Kidney epithelial cell (primary cell): ENCODE results near the gene CNGB1. TPM values are rescaled to one million over a fixed set of nuclear protein-coding genes. Genes with fewer than 3 reads are reported as not detected.

Experiments
- DNase-seq: peaks from one replicate; pipeline ENCODE4 v3.0.0-alpha.2; 2010; ENCODE audit warnings: low read depth
- H3K27me3 ChIP-seq: 2 replicates; pipeline ENCODE4 v1.6.0; 2011; ENCODE audit warnings: low read length; ENCODE audit not compliant: control insufficient read depth, insufficient read depth
- H3K36me3 ChIP-seq: 2 replicates; pipeline ENCODE4 v1.5.1; 2011; ENCODE audit warnings: low read length; ENCODE audit not compliant: control insufficient read depth, insufficient read depth
- H3K4me3 ChIP-seq: 2 replicates; pipeline ENCODE4 v1.5.1; 2011; ENCODE audit warnings: low read depth, mild to moderate bottlenecking, control low read depth, low read length
- CTCF ChIP-seq: IDR thresholded peaks from 2 replicates; pipeline ENCODE4 v1.5.1; 2011; ENCODE audit warnings: mild to moderate bottlenecking, moderate library complexity, low read length, control low read depth, inconsistent platforms; ENCODE audit not compliant: insufficient read depth, poor library complexity, severe bottlenecking
- total RNA-seq: library from RNA; depleted of rRNA; stranded (reverse); fragments of >200 nt; gene quantifications from 2 replicates; pipeline ENCODE4 v1.2.3, GENCODE V29; 2015

The CNGB1 gene
- total RNA-seq, 1 donor from 2014 or later = not detected

- no peak for TF ChIP-seq CTCF
Measured at GRCh38 chr16:57889960-57890751, 80.8 kb downstream of the CNGB1 start.

GRCh38 chr16:57889522-57889921 lies 81.4 kb downstream of the CNGB1 start:
- DNase-seq = no peak
- Histone ChIP-seq H3K36me3 (no peaks in the 10 kb centered on the region), H3K27me3 (peaks cover 7% of the 10 kb centered on the region), H3K4me3 (no peak overlapping the region)
- no peak for TF ChIP-seq CTCF

More at GRCh38 chr16:57889960-57890751, 80.8 kb downstream of the CNGB1 start:
- no peak overlapping the region for H3K4me3 ChIP-seq
- peaks cover 2% of the 10 kb centered on the region for H3K27me3 ChIP-seq
- DNase-seq = no peak
- H3K36me3 ChIP-seq = no peaks in the 10 kb centered on the region

- DNase-seq = no peak
- TF ChIP-seq CTCF = no peak
- no peaks in the 10 kb centered on the region for H3K36me3 ChIP-seq
- peaks cover 9% of the 10 kb centered on the region for H3K27me3 ChIP-seq
- H3K4me3 ChIP-seq = no peak overlapping the region
Measured at GRCh38 chr16:57889111-57889510, 81.8 kb downstream of the CNGB1 start.

GRCh38 chr16:57888128-57888527 lies 82.8 kb downstream of the CNGB1 start:
- Histone ChIP-seq H3K36me3 (no peaks in the 10 kb centered on the region), H3K27me3 (peaks cover 18% of the 10 kb centered on the region), H3K4me3 (no peak overlapping the region)
- no peak for DNase-seq
- no peak for TF ChIP-seq CTCF

GRCh38 chr16:57887711-57888110 lies 83.2 kb downstream of the CNGB1 start:
- Histone ChIP-seq H3K27me3 (peaks cover 21% of the 10 kb centered on the region), H3K4me3 (no peak overlapping the region), H3K36me3 (no peaks in the 10 kb centered on the region)
- no peak for TF ChIP-seq CTCF
- DNase-seq = no peak

GRCh38 chr16:57886427-57886826 lies 84.5 kb downstream of the CNGB1 start:
- no peak for TF ChIP-seq CTCF
- Histone ChIP-seq H3K4me3 (no peak overlapping the region), H3K36me3 (no peaks in the 10 kb centered on the region), H3K27me3 (peaks cover 21% of the 10 kb centered on the region)
- no peak for DNase-seq
